Astrocyte of the cerebellum (primary cell): ENCODE measurements around the gene NMD3.
A peak's percentile ranks its signal among the peaks of the same experiment; 100 is the strongest.
"Not testable (repeated sequence)": the region's sequence is repeated elsewhere in the genome, so short reads cannot be mapped to it uniquely, and the experiment has no call there.

Source experiments
- DNase-seq: peaks from one replicate; pipeline ENCODE4 v3.0.0-alpha.2; 2011; ENCODE audit warnings: low read depth
- H3K4me3 ChIP-seq: 2 replicates; pipeline ENCODE4 v1.5.1; 2011; ENCODE audit warnings: mild to moderate bottlenecking, low read depth, low read length, moderate library complexity
- in situ Hi-C: cut with HindIII; loops from 2 replicates; pipeline ENCODE4 v1.10.0; 2017; ENCODE audit warnings: low sequenced_read_pairs
- TF ChIP-seq, protein P1 (sequence below): IDR thresholded peaks from 2 replicates; pipeline ENCODE4 v1.5.1; 2012; ENCODE audit warnings: low read length, low read depth, moderate library complexity, mild to moderate bottlenecking; ENCODE audit errors: missing control alignments

Gene NMD3

DNA sequence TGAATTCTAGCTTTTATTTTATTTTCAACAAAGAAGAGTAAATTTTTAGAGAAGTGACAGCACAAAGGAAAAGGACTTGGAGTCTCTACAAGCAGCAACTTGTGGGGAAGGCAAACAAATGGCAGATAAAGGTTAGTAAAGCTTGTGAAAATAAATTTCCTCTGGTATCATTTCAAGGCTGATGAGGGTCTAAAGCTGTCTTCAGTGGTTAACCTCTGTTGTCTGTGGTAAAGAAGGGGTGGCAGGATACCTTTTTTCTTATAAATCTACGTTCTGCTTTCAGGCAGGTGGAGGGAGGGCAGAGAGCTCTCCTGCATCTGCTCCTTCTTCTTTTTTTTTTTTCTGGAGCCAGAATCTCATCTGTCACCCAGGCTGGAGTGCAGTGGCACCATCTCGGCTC is 50.5 kb downstream of the NMD3 start:
- no peak for DNase-seq
- H3K4me3 ChIP-seq = no peak overlapping the region
- TF ChIP-seq, protein P1, sequence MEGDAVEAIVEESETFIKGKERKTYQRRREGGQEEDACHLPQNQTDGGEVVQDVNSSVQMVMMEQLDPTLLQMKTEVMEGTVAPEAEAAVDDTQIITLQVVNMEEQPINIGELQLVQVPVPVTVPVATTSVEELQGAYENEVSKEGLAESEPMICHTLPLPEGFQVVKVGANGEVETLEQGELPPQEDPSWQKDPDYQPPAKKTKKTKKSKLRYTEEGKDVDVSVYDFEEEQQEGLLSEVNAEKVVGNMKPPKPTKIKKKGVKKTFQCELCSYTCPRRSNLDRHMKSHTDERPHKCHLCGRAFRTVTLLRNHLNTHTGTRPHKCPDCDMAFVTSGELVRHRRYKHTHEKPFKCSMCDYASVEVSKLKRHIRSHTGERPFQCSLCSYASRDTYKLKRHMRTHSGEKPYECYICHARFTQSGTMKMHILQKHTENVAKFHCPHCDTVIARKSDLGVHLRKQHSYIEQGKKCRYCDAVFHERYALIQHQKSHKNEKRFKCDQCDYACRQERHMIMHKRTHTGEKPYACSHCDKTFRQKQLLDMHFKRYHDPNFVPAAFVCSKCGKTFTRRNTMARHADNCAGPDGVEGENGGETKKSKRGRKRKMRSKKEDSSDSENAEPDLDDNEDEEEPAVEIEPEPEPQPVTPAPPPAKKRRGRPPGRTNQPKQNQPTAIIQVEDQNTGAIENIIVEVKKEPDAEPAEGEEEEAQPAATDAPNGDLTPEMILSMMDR = no peak
- in situ Hi-C loops = no loop called here

DNA sequence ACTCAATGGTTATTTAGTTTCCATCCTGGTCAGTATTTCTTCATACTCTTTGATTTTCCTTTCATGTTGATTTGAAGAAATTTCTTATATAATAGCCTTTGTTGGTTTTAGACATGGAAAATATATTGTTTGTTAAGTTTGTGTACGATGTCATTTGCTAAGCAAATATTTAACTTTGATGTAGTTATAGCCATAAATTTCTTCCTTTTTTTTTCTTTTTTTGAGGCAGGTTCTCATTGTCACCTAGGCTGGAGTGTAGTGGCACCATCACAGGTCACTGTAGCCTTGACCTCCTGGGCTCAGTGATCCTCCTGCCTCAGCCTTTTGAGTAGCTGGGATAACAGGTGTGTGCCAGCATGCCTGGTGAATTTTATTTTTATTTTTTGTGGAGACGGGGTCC is 51.4 kb downstream of the NMD3 start:
- H3K4me3 ChIP-seq = no peak overlapping the region
- no peak for DNase-seq
- in situ Hi-C loops = no loop called here
- TF ChIP-seq, protein P1 = no peak

DNA sequence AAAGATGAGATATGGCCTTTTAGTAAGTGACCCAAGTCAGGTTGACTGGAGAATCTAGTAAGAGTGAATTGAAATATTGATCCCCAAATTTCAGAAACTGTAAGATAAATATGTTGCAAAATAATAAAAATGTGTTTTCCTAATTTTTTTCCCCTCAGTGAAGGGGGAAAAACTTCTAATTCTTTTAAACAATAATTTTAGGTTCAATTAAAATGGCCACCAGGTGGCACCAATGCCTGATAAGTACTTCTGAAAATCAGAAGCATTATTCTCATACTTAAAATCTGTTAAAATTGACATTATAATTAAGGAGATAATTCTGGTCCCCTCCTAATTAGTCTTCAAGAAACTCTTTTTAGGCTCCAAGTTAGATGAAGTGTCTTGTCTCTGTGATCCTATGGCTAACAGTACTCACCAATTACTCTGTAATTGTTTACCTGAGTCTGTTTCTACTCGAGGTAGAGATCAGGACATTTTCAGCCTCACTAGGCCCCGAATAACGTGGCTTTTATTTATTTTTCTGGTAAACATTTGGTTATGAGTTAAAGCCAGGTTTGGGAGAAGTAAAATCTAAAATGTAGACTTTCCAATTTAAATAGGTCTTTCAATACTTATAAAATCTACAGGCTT is 52.6 kb downstream of the NMD3 start:
- in situ Hi-C loops = no loop called here
- H3K4me3 ChIP-seq = no peak overlapping the region
- TF ChIP-seq, protein P1 = peak; percentile 33
- DNase-seq = peak; percentile 46

DNA sequence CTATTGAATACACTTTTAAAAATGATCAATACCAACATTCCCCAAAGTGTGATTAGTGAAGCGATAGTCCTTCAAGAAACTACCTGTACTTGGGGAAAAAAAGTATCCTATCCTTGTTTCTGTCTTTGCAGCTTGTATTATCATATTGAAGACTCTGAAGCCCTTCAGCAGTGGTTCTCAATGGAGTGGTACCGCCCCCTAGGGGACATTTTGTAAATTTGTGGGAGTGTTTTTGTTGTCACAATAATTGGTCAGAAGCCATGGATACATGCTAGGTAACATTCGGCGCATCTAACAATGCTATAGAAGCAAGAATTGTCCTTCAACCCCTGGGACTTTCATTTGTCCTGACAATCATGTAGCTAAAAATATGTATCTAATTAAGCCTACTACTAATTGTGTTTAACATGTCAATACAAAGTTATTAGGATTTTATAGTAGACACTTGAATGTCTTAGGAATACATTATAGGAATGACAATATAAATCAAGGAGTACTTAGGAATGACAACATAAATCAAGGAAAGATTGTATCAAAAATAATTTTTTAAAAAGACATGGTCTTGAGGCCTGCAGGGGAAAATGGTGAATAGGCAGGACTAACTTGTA is 53.7 kb downstream of the NMD3 start:
- TF ChIP-seq, protein P1 = peak; percentile 63
- no peak for DNase-seq
- in situ Hi-C loops = no loop called here

DNA sequence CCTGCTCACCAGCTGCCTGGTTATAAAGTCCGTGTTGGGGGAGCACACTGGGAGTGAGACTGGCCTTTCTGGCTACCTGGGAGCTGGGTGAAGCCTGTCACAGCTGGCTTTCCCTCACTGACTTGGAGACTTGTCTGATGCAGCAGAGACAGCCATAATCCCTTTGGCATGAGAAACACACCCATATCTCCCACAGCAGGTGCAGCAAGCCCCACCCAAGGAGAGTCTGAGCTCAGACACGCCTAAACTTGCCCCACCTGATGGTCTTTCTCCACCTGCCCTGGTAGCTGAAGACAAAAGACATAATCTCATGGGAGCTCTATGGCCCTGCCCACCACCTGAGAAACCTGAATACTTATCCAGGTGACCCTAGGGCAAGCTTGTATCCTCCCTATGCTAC is 54.8 kb downstream of the NMD3 start:
- H3K4me3 ChIP-seq = no peak overlapping the region
- no peak for DNase-seq
- in situ Hi-C loops = no loop called here
- TF ChIP-seq, protein P1 = no peak

More for the DNA sequence above, 53.7 kb downstream of the NMD3 start:
- no peak overlapping the region for H3K4me3 ChIP-seq

DNA sequence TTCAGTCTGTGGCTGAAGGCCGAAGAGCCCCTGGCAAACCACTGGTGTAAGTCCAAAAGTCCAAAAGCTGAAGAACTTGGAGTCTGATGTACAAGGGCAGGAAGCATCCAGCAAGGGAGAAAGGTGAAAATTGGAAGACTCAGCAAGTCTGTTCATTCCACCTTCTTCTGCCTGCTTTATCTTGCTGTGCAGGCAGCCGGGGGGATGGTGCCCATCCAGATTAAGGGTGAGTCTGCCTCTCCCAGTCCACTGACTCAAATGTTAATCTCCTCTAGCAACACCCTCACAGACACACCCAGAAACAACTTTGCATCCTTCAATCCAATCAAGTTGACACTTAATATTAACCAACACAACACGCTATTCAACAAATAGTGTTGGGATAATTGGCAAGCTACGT is 61.3 kb downstream of the NMD3 start:
- DNase-seq, H3K4me3 ChIP-seq, in situ Hi-C loops: not testable (repeated sequence)

DNA sequence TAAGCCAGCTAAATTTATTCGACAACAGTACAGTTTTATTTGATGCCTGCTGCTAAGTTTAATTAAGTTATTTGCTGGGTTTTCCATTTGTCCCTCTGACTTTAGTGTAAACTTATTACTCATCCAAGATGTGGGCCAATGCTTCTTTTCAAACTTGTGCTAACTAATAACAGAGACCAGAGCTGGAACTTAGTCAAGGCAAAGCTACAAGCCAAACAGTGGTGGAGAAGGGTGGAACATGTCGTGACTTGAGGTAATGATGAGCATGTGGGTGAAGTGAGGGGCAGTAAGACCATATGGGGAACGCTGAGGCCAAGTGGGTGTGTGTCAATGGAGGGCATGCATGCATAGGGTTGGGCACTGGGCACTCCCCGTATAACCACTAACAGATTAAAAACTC is 63.9 kb downstream of the NMD3 start:
- in situ Hi-C loops = no loop called here
- TF ChIP-seq, protein P1 = no peak
- H3K4me3 ChIP-seq = no peak overlapping the region
- DNase-seq = no peak
